ENCODE measurements around the gene EPN1.
A peak's percentile ranks its signal among the peaks of the same experiment; 100 is the strongest.

The EPN1 gene

DNA sequence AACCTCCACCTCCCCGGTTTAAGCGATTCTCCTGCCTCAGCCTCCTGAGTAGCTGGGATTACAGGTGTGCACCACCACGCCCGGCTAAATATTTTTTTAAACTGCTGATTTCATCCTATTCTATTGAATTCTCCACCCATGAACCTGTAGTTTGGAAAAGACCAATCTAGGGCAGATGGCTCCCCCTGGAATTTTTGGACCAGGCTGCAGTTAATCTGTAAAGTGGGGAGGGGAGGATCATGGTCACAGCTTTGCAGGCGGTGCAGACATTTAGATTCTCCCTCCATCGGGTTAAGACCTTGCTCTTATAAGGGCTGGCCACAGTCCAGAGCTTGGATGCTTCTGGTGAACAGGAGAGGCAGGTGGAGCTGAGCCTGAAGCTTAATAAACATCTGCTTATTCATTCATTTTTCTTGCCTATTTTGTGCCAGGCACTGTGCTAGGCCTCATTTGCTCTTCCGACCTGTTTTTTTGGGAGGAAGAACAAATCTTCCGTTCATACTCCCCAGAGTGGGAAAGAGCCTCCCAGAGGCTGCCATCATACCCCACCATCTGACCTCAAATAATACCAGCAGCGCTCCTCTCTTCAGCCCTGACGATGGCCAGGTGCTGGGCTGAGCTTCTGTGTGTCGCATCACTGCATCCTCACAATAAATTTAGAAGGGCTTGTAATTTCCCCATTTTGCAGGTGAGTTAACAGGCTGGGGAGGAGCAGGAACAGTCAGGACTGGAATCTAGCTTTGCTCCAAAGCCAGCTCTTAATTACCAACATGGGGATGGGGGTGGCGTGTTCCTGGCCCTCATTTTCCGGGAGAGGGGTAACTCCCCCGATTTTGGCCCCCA lies 27.9 kb upstream of the EPN1 start:
- no peak for DNase-seq (ENCODE audit: low spot score)

- peak; percentile 77 for DNase-seq (ENCODE audit: low spot score)
These were observed 27.1 kb upstream of the EPN1 start, which contains the start of gene CCDC106 for GRCh38 chr19:55647732-55648584. CCDC106 (plus strand) TSS chr19:55648212; CDS start chr19:55649047, 835 bp downstream.

DNA sequence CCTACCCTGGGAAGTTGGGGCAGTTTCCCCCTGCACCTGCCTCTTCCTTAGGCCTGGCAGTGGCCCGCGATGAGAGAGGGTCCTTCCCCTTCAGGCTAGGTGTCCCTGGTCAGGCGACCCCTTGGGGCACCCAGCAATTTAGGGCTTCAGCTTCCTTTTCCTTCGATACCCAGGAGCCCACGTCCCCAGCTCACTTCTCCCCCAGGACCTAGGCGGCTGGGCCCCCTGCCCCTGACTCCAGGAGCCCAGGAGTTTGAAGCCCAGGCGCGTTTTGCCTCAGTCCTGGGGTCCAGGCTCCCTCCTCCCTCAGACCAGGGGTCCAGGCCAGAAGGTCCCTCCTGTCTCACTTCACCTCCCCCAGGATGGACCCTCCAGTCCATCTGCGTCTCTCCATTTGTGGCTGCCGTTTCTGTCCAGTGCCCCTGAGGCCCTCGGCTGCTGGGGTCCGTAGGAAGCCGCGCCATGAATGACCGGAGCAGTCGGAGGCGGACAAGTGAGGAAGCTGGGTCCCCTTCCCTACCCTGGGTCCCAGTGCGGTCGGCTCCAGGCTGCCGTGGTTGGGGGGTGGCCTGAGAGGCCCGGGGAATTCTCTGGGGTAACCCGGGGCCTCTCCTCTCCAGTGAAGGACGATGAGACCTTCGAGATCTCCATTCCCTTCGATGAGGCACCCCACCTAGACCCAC lies 26.3 kb upstream of the EPN1 start:
- no peak for DNase-seq (ENCODE audit: low spot score)

- no peak for DNase-seq (ENCODE audit: low spot score)
These were observed 25.5 kb upstream of the EPN1 start for GRCh38 chr19:55649268-55650125.

DNA sequence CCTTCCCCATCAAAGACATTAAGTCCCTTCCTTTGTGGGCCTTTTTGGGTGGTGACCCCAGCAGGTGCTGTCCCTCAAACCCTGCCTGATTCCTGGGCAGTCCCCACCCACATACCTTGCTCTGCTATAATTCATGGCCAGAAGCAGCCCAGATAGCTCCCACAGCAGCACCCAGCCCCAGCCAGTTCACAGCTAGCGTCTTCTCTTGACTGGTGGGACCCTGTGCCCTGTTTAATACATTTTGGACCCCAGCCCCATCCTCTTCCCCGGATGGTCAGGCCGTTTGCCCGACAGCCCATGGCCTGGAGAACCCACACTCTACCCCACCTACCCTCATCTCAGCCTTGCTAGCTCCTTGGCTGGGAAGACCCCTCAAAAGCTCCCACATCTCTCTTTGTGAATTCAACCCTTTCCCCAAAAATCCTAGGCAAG lies 24.9 kb upstream of the EPN1 start:
- no peak for DNase-seq (ENCODE audit: low spot score)

DNA sequence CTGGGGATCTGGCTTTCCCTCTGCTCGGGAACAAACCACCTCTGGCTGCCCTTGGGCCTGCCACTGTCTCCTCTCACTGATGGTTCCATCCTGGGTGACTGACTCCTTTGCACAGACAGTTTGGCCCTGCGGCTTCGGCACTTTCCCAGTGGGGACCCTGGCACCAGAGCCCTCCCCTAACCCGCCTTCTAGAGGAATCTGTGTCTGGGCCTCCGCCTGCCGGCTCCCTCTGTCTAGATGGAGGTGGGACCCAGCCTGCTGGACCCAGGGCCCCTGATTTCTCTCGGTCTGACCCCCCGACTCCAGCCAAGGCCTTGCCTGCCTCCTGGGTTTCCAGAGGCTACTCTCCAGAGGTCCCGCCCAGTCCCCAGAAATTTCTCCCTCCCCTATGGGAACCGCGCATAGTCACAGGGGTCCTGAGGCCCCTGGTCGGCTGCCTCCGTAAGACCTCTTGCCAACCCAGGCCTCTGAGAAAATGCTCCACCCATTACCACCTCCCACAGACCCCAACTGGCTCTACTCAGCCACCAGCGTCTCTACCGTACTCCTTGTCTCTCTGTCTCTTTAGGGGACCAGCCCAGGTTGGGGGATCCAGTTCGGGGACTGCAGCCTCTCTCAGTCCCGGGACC lies 24.3 kb upstream of the EPN1 start:
- DNase-seq (ENCODE audit: low spot score): no peak

GRCh38 chr19:55651236-55651635 lies 23.8 kb upstream of the EPN1 start:
- DNase-seq (ENCODE audit: low spot score): no peak

DNA sequence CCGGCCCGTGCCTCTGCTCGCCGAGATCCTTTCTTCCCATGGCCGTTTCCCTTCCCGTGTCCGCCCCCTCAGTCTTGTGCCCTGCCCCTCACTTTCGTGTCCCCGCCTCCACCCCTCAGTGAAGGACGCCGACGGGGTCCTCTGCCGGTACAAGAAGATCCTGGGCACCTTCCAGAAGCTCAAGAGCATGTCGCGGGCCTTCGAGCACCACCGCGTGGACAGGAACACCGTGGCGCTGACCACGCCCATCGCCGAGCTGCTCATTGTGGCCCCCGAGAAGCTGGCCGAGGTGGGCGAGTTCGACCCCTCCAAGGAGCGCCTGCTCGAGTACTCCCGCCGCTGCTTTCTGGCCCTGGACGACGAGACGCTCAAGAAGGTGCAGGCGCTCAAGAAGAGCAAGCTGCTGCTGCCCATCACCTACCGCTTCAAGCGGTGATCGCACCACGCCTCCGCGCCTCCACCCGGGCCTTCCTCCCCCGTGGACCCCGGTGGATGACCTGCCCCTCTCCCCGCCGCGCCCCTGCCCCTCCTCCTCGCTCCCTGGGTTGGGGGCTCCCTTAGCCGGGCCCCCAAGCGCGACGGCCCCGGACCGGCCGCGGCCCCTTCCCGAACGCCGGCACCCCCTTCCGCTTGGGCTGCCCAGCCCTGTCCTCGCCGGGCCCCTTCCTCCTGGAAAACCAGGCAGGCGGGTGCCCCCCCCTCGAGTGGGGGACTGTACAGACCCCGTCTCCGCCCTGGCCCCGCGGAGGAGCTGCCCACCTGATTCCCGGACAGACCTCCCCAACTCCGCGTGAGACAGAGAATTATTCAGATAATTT lies 22.5 kb upstream of the EPN1 start:
- no peak for DNase-seq (ENCODE audit: low spot score)

- peak; percentile 99 for DNase-seq (ENCODE audit: low spot score)
These were observed 21.2 kb upstream of the EPN1 start for GRCh38 chr19:55653651-55654322.

- DNase-seq (ENCODE audit: low spot score): peak; percentile 93
These were observed 20.6 kb upstream of the EPN1 start for GRCh38 chr19:55654323-55654867.

DNA sequence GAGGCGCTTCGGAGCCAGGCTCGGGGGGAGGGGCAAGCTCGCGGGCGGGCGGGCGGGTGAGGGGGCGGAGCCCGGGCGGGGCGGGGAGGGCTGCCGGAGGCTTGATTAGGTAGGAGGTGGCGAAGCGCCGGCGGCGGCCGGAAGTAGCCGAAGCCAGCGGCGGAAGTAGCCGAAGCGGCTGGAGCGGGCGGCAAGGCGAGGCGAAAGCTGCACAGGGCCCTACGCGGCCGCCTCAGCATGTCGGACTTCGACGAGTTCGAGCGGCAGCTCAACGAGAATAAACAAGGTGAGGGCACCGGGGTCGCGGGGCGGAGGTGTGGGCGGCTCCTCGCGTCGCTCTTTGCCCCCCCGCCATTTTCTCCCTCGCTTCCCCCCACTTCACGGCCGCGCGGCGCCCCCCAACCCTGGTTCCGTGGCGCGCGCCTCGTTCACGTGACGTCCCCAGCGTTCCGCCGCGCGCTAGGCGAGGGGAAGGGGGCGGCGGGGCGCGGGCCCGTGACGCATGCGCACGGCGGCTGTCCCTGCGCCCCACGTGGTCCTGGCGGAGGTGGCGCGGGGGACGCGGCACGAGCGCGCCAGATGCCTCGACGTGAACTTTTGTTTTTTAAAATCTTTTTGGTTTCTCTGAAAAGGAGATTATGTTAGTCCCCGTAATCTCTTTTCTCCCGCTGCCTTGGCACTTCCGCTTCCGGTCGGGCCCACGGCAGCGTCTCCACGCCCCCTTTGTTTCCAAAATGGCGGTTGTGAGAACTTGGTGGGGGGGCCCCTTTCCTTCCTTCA lies 20.0 kb upstream of the EPN1 start, which contains the start of gene U2AF2:
Gene U2AF2, plus strand, starts transcription at position 168 of the 780 bp plus-strand sequence. Its CDS starts 70 bp downstream, at position 238.
- DNase-seq (ENCODE audit: low spot score): peak; percentile 95

DNA sequence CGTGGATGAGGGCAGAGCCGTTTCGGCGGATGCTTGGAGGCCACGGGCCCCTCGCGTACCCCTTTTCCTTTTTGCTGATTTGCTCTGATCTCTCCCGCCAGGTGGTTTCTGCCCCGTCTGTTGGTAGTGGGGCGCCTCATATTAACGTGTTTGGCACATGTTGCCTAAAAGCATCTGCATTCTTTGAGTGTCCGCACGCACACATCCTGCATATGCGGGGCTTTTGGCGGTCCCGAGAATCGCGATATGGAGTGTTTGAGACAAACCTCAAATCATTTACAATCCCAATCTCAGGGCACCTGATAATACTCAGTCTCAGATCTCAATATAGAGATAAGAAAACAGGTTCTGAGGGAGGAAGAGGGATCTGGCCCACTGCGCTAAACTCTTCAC lies 19.4 kb upstream of the EPN1 start:
- DNase-seq (ENCODE audit: low spot score): no peak

GRCh38 chr19:55656552-55656951 lies 18.5 kb upstream of the EPN1 start:
- no peak for DNase-seq (ENCODE audit: low spot score)

DNA sequence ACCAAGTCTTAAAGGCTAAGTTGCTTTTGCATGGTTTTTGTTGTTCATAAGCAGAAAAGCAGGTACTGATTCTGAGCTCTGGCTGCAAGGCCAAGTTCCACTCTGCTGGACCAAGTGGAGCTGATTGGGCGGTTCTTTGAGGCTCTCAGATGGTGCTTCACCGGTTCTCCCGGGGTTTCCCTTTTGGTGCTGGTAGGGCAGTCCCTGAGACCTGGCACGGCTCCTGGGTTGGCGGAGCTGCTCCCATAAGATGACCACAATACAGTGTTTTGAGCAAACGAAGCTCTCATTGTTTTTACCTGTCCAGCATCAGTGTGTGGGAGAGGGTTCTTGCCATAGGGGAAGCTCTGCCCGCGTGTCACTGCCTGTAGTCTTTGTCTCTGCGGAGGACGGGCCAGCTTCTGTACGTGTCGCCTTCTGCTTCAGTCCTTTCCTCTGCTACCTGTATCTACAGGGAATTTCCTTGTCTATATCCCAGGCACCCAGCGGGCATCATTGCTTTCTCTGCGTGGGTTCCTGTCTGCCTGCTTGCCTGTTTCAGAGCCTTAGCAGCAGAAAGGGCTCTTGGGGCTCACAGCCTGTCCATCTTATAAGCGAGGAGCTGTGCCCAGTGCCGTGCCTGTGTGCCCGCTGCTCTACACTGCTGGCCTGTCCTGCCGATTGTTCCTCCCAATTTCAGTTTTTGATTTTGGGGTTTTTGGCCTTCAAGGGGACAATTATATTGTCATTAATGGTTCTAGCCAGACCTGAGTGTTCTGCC lies 17.9 kb upstream of the EPN1 start:
- no peak for DNase-seq (ENCODE audit: low spot score)

- no peak for DNase-seq (ENCODE audit: low spot score)
These were observed 16.1 kb upstream of the EPN1 start for GRCh38 chr19:55658846-55659459.

GRCh38 chr19:55659822-55660221 lies 15.2 kb upstream of the EPN1 start:
- DNase-seq (ENCODE audit: low spot score): no peak

GRCh38 chr19:55660404-55660803 lies 14.6 kb upstream of the EPN1 start:
- no peak for DNase-seq (ENCODE audit: low spot score)
